ENCODE data around the gene PTCH1. TPM values are rescaled to one million over a fixed set of nuclear protein-coding genes. Genes with fewer than 3 reads are reported as not detected.

PTCH1 gene
- total and polyA plus RNA-seq, 2 donors from 2014 or later, result 2.6 to 37.2 TPM

DNA sequence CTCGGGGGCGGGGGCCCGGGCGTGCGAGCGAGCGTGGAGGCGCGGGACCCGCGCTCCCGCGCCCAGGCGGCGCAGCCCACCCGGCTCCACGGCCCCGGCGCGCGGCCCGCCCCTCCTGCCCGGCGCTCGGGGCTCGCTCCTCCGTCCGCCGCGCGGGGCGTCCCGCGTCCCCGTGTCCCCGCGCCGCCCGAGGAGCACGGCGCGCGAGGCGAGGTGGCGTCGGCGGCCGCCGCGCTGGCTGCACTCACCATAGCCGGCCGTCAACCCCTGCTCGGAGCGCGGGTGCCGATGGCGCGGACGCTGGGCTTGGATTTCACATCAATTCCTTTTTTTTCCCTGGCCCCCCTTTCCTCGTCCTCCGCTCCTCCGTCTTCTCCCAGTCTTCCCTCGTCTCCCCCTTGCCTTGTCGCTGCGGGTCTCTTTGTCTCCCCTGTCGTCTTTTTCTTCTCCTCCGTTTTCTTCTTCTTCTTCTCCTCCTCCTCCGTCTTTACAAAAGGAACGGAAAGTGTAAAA lies 494 bp downstream of the PTCH1 start:
- Histone ChIP-seq H3K27me3 (ENCODE audit: control insufficient read depth, insufficient read depth, low read length) (no peaks in the 10 kb centered on the region), H3K4me1 (ENCODE audit: control insufficient read depth in 2 of 3, insufficient read depth in 2 of 3, low read depth in 1 of 3, low read length in 3 of 3) (peaks cover 0 to 16% (median 0%) of the 10 kb centered on the region in 3 donors), H3K9ac (ENCODE audit: low read length in 3 of 3) (peak overlapping the region; percentile 9 to 65 (median 44)), H3K36me3 (ENCODE audit: control insufficient read depth in 2 of 3, insufficient read depth in 3 of 3, low read length in 3 of 3) (no peaks in the 10 kb centered on the region), H3K9me3 (ENCODE audit: control insufficient read depth in 2 of 3, insufficient read depth in 1 of 3, low read length in 3 of 3) (no peaks in the 10 kb centered on the region), H3K27ac (ENCODE audit: low read depth in 2 of 2, low read length in 2 of 2) (peak overlapping the region in 1 of 2 donors; percentile 10), H3K4me3 (ENCODE audit: low read length in 3 of 3) (peak overlapping the region; percentile 71 to 78 (median 71))
- DNase-seq (peak in 2 of 5 donors; percentile 51 to 68), FAIRE-seq (no peak)
- intact Hi-C loops (cut with DNase I), result no loop called here
- TF ChIP-seq, protein P1, sequence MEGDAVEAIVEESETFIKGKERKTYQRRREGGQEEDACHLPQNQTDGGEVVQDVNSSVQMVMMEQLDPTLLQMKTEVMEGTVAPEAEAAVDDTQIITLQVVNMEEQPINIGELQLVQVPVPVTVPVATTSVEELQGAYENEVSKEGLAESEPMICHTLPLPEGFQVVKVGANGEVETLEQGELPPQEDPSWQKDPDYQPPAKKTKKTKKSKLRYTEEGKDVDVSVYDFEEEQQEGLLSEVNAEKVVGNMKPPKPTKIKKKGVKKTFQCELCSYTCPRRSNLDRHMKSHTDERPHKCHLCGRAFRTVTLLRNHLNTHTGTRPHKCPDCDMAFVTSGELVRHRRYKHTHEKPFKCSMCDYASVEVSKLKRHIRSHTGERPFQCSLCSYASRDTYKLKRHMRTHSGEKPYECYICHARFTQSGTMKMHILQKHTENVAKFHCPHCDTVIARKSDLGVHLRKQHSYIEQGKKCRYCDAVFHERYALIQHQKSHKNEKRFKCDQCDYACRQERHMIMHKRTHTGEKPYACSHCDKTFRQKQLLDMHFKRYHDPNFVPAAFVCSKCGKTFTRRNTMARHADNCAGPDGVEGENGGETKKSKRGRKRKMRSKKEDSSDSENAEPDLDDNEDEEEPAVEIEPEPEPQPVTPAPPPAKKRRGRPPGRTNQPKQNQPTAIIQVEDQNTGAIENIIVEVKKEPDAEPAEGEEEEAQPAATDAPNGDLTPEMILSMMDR (IDR thresholded peaks at IDR 0.05; ENCODE audit: borderline replicate concordance, extremely low read depth, insufficient read depth), result no peak

- H3K9me3 ChIP-seq (ENCODE audit: control insufficient read depth in 2 of 3, insufficient read depth in 1 of 3, low read length in 3 of 3), result no peaks in the 10 kb centered on the region
- H3K27me3 ChIP-seq (ENCODE audit: control insufficient read depth, insufficient read depth, low read length), result no peaks in the 10 kb centered on the region
- TF ChIP-seq, protein P1 (IDR thresholded peaks at IDR 0.05; ENCODE audit: borderline replicate concordance, extremely low read depth, insufficient read depth), result no peak
- intact Hi-C loops (cut with DNase I), result no loop called here
- H3K4me3 ChIP-seq (ENCODE audit: low read length in 3 of 3), result peak overlapping the region; percentile 15 to 54 (median 47)
- DNase-seq (peak; percentile 64 to 81 (median 68)), FAIRE-seq (no peak)
- H3K27ac ChIP-seq (ENCODE audit: low read depth in 2 of 2, low read length in 2 of 2), result no peak overlapping the region
- no peaks in the 10 kb centered on the region for H3K36me3 ChIP-seq (ENCODE audit: control insufficient read depth in 2 of 3, insufficient read depth in 3 of 3, low read length in 3 of 3)
- peaks cover 0 to 16% (median 0%) of the 10 kb centered on the region in 3 donors for H3K4me1 ChIP-seq (ENCODE audit: control insufficient read depth in 2 of 3, insufficient read depth in 2 of 3, low read depth in 1 of 3, low read length in 3 of 3)
- H3K9ac ChIP-seq (ENCODE audit: low read length in 3 of 3), result peak overlapping the region in 1 of 3 donors; percentile 30
Measured at GRCh38 chr9:95515272-95516113, 1.3 kb downstream of the PTCH1 start.

- Histone ChIP-seq H3K4me1 (ENCODE audit: control insufficient read depth in 2 of 3, insufficient read depth in 2 of 3, low read depth in 1 of 3, low read length in 3 of 3) (peaks cover 0 to 17% (median 0%) of the 10 kb centered on the region in 3 donors), H3K4me3 (ENCODE audit: low read length in 3 of 3) (no peak overlapping the region), H3K27me3 (ENCODE audit: control insufficient read depth, insufficient read depth, low read length) (no peaks in the 10 kb centered on the region), H3K27ac (ENCODE audit: low read depth in 2 of 2, low read length in 2 of 2) (no peak overlapping the region), H3K9ac (ENCODE audit: low read length in 3 of 3) (no peak overlapping the region), H3K36me3 (ENCODE audit: control insufficient read depth in 2 of 3, insufficient read depth in 3 of 3, low read length in 3 of 3) (no peaks in the 10 kb centered on the region), H3K9me3 (ENCODE audit: control insufficient read depth in 2 of 3, insufficient read depth in 1 of 3, low read length in 3 of 3) (no peaks in the 10 kb centered on the region)
- TF ChIP-seq, protein P1 (IDR thresholded peaks at IDR 0.05; ENCODE audit: borderline replicate concordance, extremely low read depth, insufficient read depth), result no peak
- peak in 1 of 5 donors; percentile 3 for DNase-seq
- no peak for FAIRE-seq
- intact Hi-C loops (cut with DNase I), result no loop called here
Measured at GRCh38 chr9:95514342-95514741, 2.4 kb downstream of the PTCH1 start.

Data from kidney (tissue), 14 donors.